ENCODE measurements around the gene PRPH.
A peak's percentile ranks its signal among the peaks of the same experiment; 100 is the strongest.
"Not testable (repeated sequence)": the region's sequence is repeated elsewhere in the genome, so short reads cannot be mapped to it uniquely, and the experiment has no call there.

PRPH gene

DNA sequence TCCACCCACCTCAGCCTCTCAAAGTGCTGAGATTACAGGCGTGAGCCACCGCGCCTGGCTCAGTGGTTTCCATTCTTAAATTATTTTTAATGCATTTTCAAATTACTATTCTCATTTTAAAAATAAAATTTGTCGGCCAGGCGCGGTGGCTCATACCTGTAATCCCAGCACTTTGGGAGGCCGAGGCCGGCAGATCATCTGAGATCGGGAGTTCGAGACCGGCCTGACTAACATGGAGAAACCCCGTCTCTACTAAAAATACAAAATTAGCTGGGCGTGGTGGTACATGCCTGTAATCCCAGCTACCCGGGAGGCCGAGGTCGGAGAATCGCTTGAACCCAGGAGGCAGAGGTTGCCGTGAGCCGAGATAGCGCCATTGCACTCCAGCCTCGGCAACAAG, 38.8 kb downstream of the PRPH start:
- not testable (repeated sequence) for DNase-seq

DNA sequence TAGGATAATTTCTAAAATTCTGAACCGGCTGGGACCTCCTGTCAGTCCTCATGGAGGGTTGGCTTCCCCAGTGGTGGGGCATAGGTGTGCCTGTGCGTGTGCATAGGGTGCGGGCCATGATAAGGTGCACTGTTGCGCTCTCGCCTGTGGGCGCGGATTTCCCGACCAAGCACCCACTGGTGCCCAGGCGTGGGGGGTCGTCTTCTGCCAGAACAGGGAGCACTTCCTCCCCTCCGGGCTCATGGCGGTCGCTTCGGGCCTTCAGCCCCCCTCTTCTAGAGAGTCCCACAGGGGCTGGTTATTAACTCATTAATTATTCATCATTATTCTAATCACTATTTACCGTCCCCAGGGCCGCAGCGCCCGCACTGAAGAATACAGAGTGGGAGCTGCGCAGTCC, 39.3 kb downstream of the PRPH start:
- no peak for DNase-seq

DNA sequence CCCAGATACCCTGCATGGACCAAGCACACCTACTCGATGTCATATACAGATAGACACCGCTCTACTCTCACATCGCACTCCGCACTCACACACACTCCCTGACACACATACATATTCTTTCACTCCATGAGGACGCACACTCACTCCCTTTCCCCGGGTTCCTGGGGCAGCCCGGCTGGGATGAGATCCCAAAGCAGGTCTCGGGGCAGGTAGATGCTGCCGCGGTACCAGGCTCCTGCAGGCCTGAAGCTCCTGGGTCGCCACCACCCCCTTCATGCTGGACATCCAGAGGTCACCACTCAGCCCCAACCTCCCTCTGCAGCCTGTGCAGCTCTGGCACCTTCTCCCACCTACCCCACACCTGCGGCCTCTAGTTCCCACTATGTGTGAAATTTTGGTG, 39.7 kb downstream of the PRPH start:
- DNase-seq = no peak

DNA sequence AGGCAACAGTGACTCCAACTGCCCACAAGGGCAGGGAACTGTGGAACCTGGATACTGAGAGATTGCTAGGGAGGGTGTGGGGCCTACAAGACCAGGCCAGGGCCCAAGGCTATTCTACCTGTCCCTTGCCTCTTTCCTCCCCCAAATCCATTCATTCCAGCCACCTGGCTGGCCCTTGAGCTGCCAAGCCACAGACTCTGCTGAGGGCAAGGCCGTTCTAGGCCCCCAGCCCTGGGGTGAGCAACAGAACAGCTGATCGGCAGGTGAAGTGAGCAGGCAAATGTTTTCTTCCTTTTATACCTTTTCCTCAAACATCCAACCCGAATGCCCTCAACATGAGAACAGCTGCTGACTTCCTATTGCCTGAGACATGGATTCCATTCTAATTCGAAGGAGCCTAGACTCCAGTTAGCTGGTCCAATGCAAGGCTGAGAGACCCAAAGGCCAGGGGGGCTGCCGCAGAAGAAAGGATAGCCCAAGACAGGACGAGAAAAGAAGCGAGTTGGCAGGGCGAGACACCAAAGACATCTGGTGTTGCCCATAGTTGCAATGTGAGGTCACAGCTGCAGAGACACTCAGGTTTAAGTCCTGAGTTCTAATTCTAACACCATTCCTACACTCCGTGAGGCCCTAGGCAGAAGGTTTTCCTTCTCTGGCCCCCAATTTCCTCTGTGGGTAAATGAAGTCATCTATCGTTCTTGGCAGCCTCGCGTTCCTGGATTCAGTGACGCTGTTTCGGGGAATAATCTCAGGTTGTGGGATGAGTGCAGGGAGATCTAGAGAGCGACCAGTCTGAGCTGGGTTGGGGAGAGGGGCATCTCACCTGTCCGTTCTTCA, 40.4 kb downstream of the PRPH start:
- no peak for DNase-seq

DNA sequence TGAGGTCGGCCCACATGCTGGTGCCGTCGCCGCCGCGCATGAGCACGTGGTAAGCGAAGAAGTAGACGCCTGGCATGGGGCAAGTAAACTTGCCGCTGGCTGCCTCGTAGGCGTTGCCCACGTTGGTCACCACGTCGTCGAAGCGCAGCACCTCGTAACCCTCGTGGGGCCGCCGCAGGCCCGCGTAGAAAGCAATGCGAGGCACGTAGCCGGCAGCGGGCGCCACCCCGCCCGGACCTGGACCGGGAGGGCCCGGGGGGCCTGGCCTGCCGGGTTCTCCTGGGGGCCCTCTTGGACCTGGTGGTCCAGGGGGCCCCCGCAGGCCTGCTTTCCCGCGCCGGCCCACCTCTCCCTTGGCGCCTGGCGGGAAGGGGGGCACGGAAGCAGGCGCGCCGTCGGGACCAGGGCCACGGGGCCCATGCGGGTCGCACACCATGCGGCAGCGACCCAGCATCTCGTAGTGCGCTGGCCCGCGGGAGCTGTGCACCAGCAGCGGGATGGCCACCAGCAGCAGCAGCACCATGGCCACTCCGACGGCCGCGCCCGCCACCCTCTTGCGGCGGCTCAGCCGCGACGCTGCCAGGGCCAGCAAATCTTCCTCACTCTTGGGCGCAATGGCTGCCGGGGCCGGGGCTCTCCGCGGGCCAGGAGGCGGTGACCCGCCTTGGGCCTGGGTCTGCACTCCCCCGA, 41.2 kb downstream of the PRPH start:
- DNase-seq = no peak

DNA sequence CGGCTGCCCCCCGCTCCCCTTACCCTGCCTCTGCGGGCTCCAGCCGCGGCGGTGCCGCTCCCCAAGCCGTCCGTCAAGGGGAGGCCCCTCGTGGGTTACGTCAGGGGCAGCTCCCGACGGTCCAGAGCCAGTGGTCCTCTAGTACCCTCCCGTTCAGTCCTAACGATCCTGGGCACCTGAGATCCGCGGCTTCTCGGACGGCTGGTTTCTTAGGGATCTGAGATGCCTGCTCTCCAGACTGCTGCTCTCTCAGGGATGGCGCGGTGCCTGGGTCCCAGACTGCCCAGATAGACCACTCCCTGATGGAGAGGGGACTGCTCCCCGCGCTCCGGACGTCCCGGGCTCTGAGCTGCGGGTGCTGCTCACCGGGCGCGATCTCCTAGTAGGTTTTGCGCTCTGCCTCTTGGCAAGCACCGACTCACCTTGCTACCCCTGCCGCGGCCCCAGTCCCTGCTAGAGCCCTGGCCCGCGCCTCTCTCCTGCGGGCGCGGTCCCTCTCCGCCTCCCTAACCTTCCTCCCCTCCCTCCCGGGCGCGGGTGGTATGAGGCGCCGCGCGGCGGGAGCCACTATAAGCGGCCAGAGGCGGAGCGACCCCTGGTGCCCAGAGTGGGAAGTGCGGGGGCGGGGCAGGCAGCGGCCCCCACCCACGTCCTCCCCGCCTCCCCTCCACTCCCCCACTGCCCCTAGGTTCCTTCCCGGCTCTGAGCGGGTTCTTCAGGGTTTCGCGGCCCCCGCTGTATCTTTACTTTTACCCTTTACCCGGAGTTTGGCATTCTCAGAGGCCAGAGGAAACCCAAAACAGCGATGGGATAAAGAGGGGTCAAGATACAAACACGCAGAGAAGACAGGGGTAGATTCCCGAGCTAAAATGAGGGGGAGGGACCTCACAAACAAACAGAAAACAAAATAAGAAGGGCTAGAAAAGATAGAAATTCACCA, 42.0 kb downstream of the PRPH start, which contains the start of gene C1QL4:
C1QL4 (minus strand) TSS at position 544 of the 940 bp plus-strand sequence. CDS start 711 bp downstream, outside the sequence.
- DNase-seq = peak; percentile 79

DNA sequence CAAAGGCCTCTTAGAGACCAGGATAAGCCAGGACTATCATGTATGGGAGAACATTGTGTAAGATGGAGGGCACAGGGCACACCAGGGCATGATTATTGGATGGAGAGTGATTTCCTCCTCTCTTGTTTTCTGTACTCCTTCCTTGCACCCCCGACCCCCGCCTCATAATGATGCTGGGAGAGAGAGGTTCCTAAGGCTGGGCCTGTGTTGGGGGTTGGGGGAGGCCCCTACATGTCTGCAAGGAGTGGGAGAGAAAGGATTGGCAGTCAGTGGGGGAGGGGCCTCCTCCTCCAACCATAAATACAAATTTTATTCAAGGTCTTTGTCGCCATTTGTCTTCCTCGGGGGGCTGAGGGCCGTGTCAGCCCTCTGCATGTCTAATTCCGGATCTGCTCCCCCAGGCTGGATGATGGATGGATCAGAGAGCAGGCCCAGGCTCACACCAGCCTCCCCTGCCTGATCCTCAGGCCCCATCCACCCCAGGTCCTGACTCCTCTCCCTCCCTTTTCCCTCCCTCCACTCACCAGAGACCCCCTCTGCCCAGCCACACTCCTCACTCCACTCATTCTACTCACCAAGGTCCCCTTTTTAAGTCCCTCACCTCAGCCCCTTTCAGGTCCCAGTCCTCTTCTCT, 44.0 kb downstream of the PRPH start:
- no peak for DNase-seq

DNA sequence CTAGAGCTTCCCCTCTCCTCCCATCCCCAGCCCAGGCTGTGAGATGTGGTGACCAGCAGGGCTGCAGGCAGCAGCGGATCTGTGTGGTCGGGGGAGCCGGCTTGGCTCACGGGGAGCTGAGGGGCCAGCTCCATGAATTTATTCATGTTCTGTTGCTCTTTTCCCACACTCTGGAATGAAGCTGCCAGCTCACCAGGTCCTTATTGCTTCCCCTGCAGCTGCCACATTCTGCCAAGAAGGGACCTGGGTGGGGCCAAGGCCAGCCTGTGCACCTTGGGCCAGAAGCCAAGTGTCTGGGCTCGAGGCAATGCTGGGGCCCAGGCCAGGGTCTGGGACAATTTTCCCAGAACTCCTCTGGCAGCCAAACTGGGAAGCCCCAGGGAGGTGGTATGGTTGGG, 44.5 kb downstream of the PRPH start:
- DNase-seq = no peak

DNA sequence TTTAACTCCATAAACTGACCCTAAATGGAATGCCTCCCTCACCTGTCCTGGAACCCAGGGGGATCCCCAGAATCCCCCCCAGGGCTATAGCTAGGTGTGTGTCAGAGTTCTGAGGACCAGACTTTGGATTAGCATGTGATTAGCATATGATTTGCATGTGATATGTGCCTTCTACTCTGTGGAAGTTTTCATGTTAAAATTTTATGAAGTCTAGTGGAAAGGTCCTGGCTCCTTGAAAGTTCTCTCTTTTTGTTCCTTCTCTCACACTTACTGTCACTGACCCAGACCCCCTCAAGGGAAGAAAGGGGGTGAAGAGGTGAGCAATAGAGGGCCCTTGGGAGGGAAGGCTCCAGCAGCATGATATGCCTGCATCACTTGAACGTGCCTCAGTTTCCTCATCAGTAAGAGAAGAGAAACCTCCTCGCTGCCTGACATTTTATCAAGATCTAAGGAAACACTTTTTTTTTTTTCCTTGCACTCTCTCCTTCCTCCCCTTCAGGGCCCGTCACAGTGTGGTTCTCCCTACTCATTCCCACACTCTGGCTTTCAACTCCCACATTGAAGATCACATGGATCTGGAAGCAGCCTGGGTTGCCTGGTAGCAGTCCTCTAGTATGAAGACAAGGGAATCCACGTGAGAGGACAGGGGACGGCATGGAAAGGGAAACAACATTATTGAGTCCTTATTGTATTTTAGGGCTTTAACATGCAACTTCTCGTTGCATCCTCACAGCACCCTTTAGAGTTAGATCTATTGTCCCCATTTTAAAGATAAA, 45.3 kb downstream of the PRPH start:
- DNase-seq = no peak

DNA sequence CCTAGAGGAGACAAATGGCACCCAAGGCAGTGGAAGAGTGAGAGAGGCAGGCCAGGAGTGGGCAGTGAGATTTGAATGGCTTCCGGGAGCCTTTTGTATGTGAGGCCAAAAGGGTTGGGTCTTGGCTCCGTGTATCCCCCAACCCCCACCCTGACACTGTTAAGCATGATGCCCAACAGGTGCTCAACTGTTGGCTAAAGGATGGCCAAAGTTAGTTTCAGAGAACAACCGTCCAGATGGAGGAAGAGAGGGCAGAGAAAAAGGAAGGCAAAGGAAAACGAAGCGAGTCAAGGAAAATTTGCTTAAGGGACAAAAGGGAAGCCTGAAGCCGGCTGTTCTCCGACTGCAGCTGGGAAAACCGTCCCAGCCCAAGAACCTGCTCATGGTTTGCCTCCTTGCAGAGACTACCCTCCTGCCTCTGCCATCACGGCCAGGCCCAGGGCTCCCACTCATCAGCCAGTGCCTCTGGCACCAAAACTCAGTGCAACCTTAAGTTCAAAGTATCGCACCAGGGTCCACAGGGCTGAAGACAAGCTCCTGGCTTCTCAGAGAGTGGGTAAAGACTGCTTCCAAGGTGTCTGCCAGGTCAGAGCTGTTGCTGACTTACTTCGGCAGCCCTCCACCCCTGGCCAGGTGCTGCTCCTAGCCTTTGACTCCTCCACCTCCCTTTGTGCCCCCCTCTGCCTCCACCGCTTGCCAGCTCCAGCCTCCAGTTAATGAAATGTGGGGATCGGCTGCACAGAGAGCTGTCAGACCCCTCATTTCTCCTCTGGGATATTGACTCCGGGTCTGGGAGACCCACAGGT, 46.2 kb downstream of the PRPH start:
- DNase-seq = no peak

DNA sequence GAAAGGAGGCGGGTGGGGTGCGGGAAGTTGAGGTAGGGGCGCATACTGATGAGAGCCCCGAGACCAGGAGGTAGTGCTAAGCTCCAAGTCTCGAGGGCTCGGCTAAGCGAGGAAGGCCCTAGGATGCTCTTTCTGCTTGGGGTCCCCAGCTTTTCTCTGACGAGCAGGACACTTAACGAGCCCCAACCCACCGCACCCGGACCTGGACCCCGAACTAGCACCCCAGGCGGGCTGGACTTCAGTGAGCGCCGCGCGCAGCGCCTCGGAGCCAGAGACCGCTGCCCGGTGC, 46.8 kb downstream of the PRPH start:
- no peak for DNase-seq

DNA sequence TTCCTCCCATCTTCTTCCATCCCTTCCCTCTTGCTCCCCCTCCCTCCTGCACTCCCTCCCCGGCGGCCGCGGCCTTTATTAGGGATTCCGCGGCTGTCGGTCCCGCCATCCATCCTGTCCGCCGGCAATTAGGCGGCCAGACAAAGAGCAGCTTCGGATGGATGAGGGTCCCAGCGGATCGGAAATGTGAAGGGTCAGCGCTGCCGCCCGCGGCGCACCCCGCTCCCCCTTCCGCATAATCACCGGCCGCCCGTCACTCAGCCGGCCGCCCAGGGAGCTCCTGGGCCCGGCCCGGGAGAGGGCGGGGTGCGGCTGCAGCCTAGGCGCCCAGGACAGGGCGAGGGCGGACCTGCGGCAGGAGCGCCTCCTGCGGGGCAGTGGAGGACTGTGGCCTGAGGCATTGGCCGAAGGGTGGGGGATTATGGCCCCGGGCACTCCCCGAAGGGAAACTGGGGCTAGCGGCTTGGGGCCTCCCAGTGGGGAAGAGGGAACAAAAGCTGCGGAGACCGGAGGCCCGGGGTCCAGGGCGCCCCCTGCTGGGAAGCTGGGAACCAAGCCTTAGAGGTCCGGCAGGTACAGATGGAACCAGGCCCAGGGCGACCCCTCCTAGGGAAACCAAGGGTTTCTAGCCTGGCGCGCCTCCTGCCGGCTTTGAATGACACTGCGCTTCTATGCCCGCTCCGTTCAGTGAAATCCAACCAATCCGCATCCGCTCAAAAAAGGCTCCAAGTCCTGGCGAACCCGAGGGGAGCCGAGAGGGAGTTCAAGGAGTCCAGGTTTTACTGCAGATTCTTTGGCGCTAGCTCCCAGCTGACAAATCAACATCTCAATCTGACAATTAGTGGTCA, 47.3 kb downstream of the PRPH start:
- peak; percentile 87 for DNase-seq

DNA sequence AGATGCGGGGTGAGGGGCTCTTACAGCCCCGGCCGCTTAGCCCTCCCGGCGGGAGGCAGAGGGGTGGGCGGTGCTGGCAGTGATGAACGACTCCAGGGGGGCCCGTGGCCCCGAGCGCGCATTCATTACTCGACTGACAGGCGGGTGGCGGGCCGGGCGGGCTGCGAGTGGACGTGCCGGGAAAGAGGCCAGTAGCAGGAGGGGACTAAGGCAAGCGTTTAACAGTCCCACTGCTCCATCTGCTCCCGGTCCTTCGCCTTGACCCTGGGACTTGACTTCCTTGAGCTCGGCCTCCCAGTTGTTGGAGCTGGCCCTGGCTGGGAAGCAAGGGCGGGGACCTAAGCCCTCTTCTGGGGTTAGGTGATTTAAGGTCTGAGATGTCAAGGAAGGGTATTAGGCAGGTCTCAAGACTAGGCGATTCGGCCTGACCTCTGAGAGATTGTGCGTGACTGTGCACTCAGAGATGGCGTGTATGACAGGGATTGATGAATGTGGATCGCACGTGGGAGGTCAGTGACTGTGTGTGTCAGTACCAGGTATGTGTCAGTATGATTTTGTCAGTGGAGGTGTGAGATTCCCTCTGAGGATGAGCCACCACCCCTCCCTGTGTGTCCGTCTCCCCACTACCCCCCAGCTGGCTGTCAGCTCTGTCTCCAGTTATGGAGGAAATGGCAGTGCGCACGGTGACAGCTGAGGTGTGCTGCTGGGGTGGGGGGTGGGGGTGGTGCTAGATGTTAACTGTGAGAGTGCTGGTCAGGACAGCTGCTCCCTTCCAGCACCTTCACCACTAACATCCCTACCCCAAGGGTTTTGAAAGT, 48.2 kb downstream of the PRPH start:
- DNase-seq = no peak

DNA sequence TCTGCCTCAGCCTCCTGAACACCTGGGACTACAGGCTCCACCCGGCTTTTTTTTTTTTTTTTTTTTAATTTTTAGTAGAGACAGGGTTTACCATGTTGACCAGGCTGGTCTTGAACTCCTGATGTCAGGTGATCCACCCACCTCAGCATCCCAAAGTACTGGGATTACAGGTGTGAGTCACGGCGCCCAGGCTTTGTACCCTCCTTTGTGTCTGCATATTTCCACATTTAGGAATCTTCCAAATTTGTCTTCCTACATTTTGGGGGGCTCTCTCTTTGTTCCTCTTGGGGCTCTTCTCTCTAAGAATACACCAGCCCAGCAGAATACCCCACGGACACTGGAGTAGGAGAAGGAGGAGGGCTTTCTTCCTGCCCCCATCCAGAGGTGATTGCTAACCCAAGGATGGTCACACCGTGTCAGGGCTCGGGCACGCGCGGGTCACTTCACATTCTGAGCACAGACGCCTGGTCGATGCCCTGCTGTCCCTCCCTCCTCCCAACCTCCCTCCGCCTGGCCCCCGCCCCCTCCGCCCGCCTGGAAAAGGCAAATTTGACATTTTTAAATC, 49.6 kb downstream of the PRPH start:
- no peak for DNase-seq

DNA sequence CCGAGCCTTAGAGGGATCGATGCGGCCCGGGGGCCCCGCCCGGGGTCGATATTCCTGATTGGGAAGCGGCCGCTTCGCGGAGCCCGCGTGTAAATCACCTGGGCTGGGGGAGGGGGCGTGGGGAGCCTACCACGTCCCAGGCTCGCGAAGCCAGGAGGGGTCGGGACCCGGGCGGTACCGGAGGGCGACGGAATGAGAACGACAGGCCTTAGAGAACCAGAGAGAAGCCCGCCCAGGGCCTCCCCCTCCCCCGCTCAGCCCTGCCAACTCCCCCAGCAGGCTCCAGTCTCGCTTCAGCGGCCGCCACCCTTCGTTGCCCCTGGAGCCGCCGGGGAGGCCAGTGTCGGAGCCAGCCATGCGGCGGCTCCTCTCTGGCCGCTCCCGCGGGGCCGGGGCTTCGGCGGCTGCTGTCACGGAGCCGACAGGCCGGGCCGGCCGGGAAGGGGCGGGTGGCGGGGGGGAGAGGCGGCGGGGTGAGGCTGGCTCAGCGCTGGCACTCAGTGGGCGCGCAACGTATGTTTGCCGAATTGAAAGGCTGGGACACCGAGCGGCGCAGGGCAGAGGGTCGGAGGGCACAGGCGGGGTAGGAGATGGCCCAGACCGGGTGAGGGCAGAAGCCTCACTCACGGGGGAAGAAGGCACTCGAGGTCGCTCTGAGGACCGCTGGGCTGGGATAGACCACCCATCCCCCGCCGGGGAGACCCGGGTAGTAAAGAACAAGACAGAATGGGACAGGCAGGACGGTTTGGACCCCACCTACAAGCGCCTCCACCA, 50.3 kb downstream of the PRPH start:
- no peak for DNase-seq

DNA sequence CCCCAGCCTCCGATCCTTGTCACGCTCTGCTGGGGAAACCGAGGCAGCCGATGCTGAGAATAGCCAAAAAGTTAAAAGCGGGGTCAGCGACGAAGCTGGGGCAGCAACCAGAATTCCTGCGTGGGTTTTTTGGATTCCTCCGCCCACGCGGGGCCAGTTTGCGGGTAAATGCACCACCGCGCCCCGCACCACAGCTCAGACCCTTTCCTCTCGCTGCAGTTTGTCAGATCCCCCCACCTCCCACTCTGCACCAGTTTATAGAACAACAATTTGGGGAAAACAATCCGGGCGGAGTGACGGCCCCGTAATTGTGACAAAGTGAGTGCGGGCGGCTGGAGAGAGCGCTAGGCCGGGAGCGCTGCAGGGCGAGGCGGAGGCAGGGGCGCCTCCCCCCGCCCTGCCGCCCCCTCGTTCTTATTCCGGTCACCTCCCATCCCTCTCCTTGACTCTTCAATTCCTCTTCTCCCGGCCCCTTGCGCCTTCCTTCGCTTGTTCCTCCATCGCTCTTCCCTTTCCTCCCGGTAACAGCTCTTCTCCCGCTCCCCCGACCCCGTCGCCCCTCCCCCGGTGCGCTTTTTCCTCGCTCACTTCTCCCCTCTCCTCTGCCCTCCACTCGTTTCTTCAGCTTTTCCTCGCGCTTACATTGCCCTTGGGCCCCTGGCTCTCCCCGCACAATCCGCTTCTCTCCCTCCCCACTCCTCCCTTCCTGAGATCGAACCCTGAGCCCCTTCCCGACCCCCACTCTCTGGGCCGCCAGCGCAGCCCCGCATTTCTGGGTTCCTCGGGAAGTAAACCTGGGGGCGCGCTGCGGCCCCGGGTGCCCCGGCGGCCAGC, 51.1 kb downstream of the PRPH start:
- no peak for DNase-seq

DNA sequence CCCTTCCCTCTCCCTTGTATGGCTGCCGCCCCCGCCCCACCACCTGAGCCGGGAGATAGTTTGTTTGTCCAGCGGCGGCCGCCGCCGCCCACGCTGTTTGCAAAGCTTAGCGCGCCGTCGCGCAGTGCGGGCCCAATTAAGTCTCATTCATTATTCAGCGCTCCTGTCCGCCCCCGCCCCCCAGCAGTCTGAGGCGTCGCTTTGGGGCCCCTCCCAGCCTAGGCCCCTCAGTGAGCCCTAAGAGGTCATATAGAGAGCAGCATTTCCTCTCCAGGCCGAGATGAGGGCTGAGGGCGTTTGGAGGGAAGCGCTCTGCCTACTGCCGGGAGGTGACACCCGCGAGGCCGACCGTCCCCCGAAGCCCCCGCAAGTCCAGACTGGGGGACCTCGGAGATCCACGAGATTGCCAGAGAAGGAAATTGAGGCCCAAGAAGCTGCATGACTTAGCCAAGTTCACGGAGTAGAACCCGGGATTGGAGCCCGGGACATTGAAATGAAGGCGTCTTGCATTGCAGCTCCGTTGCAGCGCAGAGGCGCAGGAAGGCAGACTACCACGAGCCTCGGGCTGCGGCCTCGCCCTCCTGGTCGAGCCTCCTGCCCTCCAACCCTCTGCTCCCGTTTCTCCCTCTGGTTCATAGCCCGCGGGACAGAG, 51.8 kb downstream of the PRPH start, which contains the start of gene DNAJC22:
DNAJC22 (plus strand) TSS at position 230 of the 652 bp plus-strand sequence. CDS start 1,985 bp downstream, outside the sequence.
- DNase-seq = no peak
